Measurements from ENCODE around the gene ORC3. TPM values are rescaled to one million over a fixed set of nuclear protein-coding genes. Genes with fewer than 3 reads are reported as not detected.

The ORC3 gene
- polyA plus RNA-seq, 1 donor (not counting 4 experiments of a cell fraction or from before 2014, with no cell fraction given), result 37.4 TPM

DNA sequence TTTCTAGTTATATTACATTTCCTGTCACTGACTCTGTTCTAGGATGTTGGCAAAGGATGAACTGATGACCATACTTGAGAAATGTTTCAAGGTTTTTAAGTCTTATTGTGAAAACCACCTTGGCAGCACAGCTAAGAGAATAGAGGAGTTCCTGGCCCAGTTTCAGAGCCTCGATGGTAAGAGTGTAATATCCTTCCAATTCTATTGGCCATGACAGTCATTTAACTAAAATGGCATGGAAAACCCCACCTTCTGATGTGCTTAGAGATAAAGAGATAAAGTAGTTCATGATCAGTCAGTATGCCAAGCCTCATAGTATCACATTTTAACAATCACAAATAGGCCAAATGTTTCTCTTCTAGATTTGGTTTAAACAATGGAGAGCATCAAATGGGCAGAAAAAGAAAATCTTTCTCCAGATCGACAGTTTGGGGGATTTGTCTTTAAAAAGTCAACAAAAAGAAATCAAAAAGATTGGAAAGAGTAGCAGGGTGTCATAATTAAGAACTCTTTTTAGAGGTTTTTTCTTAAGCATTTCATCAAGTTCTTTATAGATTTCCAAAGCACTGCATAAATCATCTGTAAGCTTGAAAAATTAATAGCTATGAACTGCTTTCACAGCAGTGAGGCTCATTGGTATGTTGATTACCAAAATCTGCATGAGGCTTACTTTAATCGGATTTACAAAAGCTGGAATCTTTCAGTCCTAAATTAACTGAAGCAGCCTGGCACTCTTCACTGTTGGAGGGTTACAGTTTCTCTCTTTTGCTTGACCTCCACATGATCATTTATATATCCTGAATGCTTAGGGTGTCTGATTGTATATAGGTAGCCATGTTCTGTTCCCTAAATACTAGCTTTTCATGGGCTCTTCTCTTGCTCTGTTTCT is 63.4 kb downstream of the ORC3 start:
- Histone ChIP-seq H3K9ac (ENCODE audit: control insufficient read depth, extremely low read depth, insufficient read depth, low read length) (no peak overlapping the region), H3K4me2 (ENCODE audit: control insufficient read depth, extremely low read depth, insufficient read depth, low read depth, low read length) (no peak overlapping the region), H4K20me1 (ENCODE audit: control insufficient read depth, extremely low read depth, insufficient read depth, low read length) (no peaks in the 10 kb centered on the region), H2AFZ (ENCODE audit: control insufficient read depth, low read length) (no peak overlapping the region), H3K4me3 (ENCODE audit: control insufficient read depth in 2 of 3, extremely low read depth in 1 of 3, insufficient read depth in 2 of 3, low read depth in 1 of 3, low read length in 3 of 3) (no peak overlapping the region), H3K79me2 (ENCODE audit: control insufficient read depth, insufficient read depth, low read length) (no peaks in the 10 kb centered on the region), H3K9me1 (ENCODE audit: control insufficient read depth, extremely low read depth, insufficient read depth, low read length) (no peaks in the 10 kb centered on the region), H3K9me3 (ENCODE audit: control insufficient read depth, low read depth, low read length) (no peaks in the 10 kb centered on the region), H3K36me3 (ENCODE audit: control insufficient read depth in 2 of 2, extremely low read depth in 1 of 2, insufficient read depth in 2 of 2, low read length in 2 of 2) (peaks cover 3 to 8% of the 10 kb centered on the region in 2 experiments), H3K27me3 (ENCODE audit: control insufficient read depth, extremely low read depth, insufficient read depth, low read length) (no peaks in the 10 kb centered on the region), H3K4me1 (ENCODE audit: control insufficient read depth, extremely low read depth, insufficient read depth, low read length) (no peaks in the 10 kb centered on the region), H3K27ac (ENCODE audit: control insufficient read depth, insufficient read depth, low read length) (no peak overlapping the region)
- DNase-seq (ENCODE audit: low read depth, low spot score) (no peak), FAIRE-seq (no peak)
- dilution Hi-C loops (cut with MboI; ENCODE audit: extremely low pct_ligation_motif_present, low sequenced_read_pairs), result no loop called here
- TF ChIP-seq, protein P1, sequence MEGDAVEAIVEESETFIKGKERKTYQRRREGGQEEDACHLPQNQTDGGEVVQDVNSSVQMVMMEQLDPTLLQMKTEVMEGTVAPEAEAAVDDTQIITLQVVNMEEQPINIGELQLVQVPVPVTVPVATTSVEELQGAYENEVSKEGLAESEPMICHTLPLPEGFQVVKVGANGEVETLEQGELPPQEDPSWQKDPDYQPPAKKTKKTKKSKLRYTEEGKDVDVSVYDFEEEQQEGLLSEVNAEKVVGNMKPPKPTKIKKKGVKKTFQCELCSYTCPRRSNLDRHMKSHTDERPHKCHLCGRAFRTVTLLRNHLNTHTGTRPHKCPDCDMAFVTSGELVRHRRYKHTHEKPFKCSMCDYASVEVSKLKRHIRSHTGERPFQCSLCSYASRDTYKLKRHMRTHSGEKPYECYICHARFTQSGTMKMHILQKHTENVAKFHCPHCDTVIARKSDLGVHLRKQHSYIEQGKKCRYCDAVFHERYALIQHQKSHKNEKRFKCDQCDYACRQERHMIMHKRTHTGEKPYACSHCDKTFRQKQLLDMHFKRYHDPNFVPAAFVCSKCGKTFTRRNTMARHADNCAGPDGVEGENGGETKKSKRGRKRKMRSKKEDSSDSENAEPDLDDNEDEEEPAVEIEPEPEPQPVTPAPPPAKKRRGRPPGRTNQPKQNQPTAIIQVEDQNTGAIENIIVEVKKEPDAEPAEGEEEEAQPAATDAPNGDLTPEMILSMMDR (optimal IDR thresholded peaks at IDR 0.05 in 1 of 3, IDR thresholded peaks at IDR 0.05 in 1 of 3, conservative IDR thresholded peaks at IDR 0.05 in 1 of 3; ENCODE audit: extremely low read depth in 1 of 3, insufficient read depth in 2 of 3, low read length in 3 of 3), result no peak
- no peak for TF ChIP-seq EZH2 (IDR thresholded peaks at IDR 0.05; ENCODE audit: low read length)

DNA sequence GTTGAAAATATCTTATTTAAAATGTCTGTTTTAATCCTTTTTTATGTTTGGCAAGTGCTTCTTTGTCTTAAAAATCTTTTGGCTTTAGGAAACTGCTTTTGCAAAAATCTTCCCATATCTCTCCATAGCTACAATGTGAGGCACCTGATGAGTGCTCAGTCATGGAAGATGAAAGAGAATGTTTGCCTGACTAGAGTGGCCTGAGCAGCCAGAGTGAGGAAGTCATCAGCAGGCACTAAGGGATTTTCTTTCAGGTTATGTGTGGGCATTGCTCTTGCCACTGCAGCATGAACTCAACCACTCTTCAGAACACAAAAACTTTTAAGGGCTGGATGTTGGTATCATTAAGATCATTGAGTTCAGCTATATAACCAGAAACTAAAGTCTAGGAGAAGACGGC is 64.2 kb downstream of the ORC3 start:
- Histone ChIP-seq H3K4me2 (ENCODE audit: control insufficient read depth, extremely low read depth, insufficient read depth, low read depth, low read length) (no peak overlapping the region), H2AFZ (ENCODE audit: control insufficient read depth, low read length) (no peak overlapping the region), H3K27me3 (ENCODE audit: control insufficient read depth, extremely low read depth, insufficient read depth, low read length) (no peaks in the 10 kb centered on the region), H3K4me1 (ENCODE audit: control insufficient read depth, extremely low read depth, insufficient read depth, low read length) (no peaks in the 10 kb centered on the region), H3K4me3 (ENCODE audit: control insufficient read depth in 2 of 3, extremely low read depth in 1 of 3, insufficient read depth in 2 of 3, low read depth in 1 of 3, low read length in 3 of 3) (no peak overlapping the region), H3K79me2 (ENCODE audit: control insufficient read depth, insufficient read depth, low read length) (no peaks in the 10 kb centered on the region), H3K9me3 (ENCODE audit: control insufficient read depth, low read depth, low read length) (no peaks in the 10 kb centered on the region), H3K9ac (ENCODE audit: control insufficient read depth, extremely low read depth, insufficient read depth, low read length) (no peak overlapping the region), H3K36me3 (ENCODE audit: control insufficient read depth in 2 of 2, extremely low read depth in 1 of 2, insufficient read depth in 2 of 2, low read length in 2 of 2) (peaks cover 3 to 8% of the 10 kb centered on the region in 2 experiments), H3K9me1 (ENCODE audit: control insufficient read depth, extremely low read depth, insufficient read depth, low read length) (no peaks in the 10 kb centered on the region), H4K20me1 (ENCODE audit: control insufficient read depth, extremely low read depth, insufficient read depth, low read length) (no peaks in the 10 kb centered on the region), H3K27ac (ENCODE audit: control insufficient read depth, insufficient read depth, low read length) (no peak overlapping the region)
- TF ChIP-seq, protein P1 (optimal IDR thresholded peaks at IDR 0.05 in 1 of 3, IDR thresholded peaks at IDR 0.05 in 1 of 3, conservative IDR thresholded peaks at IDR 0.05 in 1 of 3; ENCODE audit: extremely low read depth in 1 of 3, insufficient read depth in 2 of 3, low read length in 3 of 3), result no peak
- no peak for TF ChIP-seq EZH2 (IDR thresholded peaks at IDR 0.05; ENCODE audit: low read length)
- FAIRE-seq (no peak), DNase-seq (ENCODE audit: low read depth, low spot score) (no peak)
- dilution Hi-C loops (cut with MboI; ENCODE audit: extremely low pct_ligation_motif_present, low sequenced_read_pairs), result no loop called here

Measured in keratinocyte (primary cell).